Thyroid gland (tissue), 4 donors: ENCODE data around the gene TCEA2.

Source experiments
- POLR2A ChIP-seq, 2 donors: fragments of 450-650 bp; IDR thresholded peaks; one replicate each; pipeline ENCODE4 v1.6.1; 2017; ENCODE audit warnings: antibody characterized with exemption in 2 of 2, mild to moderate bottlenecking in 2 of 2, moderate library complexity in 1 of 2
- TF ChIP-seq, protein P1 (sequence below), 6 experiments: fragments of 200-600 bp in 3 of 6; fragments of 450-650 bp in 3 of 6; sonication (generic) in 3 of 6; IDR thresholded peaks; one replicate each; pipeline ENCODE4 v1.5.1; 2016 to 2019; ENCODE audit warnings: antibody characterized with exemption in 6 of 6, mild to moderate bottlenecking in 2 of 6, inconsistent platforms in 1 of 6, moderate library complexity in 1 of 6

DNA sequence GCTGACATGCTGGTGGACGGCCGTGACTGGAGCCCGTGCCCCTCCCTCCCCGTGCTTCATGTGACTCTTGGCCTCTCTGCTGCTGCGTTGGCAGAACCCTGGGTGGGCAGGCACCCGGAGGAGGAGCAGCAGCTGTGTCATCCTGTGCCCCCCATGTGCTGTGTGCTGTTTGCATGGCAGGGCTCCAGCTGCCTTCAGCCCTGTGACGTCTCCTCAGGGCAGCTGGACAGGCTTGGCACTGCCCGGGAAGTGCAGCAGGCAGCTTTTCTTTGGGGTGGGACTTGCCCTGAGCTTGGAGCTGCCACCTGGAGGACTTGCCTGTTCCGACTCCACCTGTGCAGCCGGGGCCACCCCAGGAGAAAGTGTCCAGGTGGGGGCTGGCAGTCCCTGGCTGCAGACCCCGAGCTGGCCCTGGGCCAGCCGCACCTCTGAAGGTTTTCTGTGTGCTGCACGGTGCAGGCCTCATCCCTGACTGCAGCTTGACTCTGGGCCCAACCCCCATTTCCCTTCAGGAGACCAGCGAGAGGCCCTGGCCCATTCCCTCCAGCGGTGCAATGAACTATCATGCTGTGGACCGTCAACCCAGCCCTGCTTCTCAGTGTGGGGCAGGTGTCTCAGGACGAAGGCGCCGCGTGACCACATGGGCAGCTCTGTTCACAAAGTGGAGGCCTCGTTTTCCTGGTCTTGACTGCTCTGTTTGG lies 36.2 kb downstream of the TCEA2 start:
- no peak for TF ChIP-seq POLR2A (IDR thresholded peaks at IDR 0.05)
- TF ChIP-seq, protein P1, sequence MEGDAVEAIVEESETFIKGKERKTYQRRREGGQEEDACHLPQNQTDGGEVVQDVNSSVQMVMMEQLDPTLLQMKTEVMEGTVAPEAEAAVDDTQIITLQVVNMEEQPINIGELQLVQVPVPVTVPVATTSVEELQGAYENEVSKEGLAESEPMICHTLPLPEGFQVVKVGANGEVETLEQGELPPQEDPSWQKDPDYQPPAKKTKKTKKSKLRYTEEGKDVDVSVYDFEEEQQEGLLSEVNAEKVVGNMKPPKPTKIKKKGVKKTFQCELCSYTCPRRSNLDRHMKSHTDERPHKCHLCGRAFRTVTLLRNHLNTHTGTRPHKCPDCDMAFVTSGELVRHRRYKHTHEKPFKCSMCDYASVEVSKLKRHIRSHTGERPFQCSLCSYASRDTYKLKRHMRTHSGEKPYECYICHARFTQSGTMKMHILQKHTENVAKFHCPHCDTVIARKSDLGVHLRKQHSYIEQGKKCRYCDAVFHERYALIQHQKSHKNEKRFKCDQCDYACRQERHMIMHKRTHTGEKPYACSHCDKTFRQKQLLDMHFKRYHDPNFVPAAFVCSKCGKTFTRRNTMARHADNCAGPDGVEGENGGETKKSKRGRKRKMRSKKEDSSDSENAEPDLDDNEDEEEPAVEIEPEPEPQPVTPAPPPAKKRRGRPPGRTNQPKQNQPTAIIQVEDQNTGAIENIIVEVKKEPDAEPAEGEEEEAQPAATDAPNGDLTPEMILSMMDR (IDR thresholded peaks at IDR 0.05) = no peak
